GM13976 (cell line): ENCODE results near the gene TAF13.
"Not testable (repeated sequence)": the region's sequence is repeated elsewhere in the genome, so short reads cannot be mapped to it uniquely, and the experiment has no call there.

Experiments
- DNase-seq: peaks from one replicate; pipeline ENCODE4 v3.0.0; 2012; ENCODE audit warnings: low spot score
- CTCF ChIP-seq: IDR thresholded peaks from 2 replicates; pipeline ENCODE4 v1.5.1; 2012; ENCODE audit warnings: borderline replicate concordance, mild to moderate bottlenecking; ENCODE audit not compliant: insufficient read depth; ENCODE audit errors: extremely low read depth, missing control alignments, control extremely low read depth
- in situ Hi-C: fragments of 300-500 bp; cut with MboI; formaldehyde crosslinking; loops from one replicate; pipeline ENCODE4 v1.12.0; 2022; ENCODE audit warnings: low sequenced_read_pairs, mixed read lengths, inconsistent platforms; ENCODE audit not compliant: unreplicated experiment

Gene TAF13

GRCh38 chr1:109040989-109041620 is 34.7 kb downstream of the TAF13 start:
- in situ Hi-C loops: no loop called here
- peak; percentile 62 for DNase-seq
- TF ChIP-seq CTCF: no peak

- no peak for DNase-seq
- in situ Hi-C loops: no loop called here
- TF ChIP-seq CTCF: no peak
Observed at GRCh38 chr1:109040627-109040988, 35.2 kb downstream of the TAF13 start.

GRCh38 chr1:109034382-109034781 is 41.4 kb downstream of the TAF13 start:
- no peak for TF ChIP-seq CTCF
- no peak for DNase-seq
- in situ Hi-C loops: no loop called here

- in situ Hi-C loops, DNase-seq: not testable (repeated sequence)
Observed at GRCh38 chr1:109029493-109029892, 46.3 kb downstream of the TAF13 start.

GRCh38 chr1:109027841-109028240 is 48.0 kb downstream of the TAF13 start:
- no peak for TF ChIP-seq CTCF
- in situ Hi-C loops: no loop called here
- DNase-seq: no peak

- in situ Hi-C loops: no loop called here
- no peak for DNase-seq
- no peak for TF ChIP-seq CTCF
Observed at GRCh38 chr1:109025694-109026093, 50.1 kb downstream of the TAF13 start.

- in situ Hi-C loops: no loop called here
- no peak for DNase-seq
- no peak for TF ChIP-seq CTCF
Observed at GRCh38 chr1:109024646-109025045, 51.2 kb downstream of the TAF13 start.
